Activated T-helper 2 cell treated with anti-CD3 and anti-CD28 coated beads, Interferon-gamma antibody, Interleukin-2, Interleukin-4, amounts not matched to agents 10 μg/mL and 5 μg/mL and 100 μg/mL, durations not matched to agents 14 hours and 24 hours and 36 hours (primary cell): Measurements from ENCODE around the gene RBM11. TPM values are rescaled to one million over a fixed set of nuclear protein-coding genes. Genes with fewer than 3 reads are reported as not detected.

Source experiments
- DNase-seq: peaks from one replicate; pipeline ENCODE4 v3.0.0; 2021; ENCODE audit warnings: low spot score
- H3K27ac Mint-ChIP-seq: one replicate; pipeline ENCODE4 v1.8.0; 2021; ENCODE audit warnings: mixed read lengths
- H3K27me3 Mint-ChIP-seq: one replicate; pipeline ENCODE4 v1.8.0; 2021; ENCODE audit warnings: low read depth, mixed read lengths
- H3K36me3 Mint-ChIP-seq: one replicate; pipeline ENCODE4 v1.8.0; 2021; ENCODE audit warnings: low read depth, mixed read lengths
- H3K4me1 Mint-ChIP-seq: one replicate; pipeline ENCODE4 v1.8.0; 2021; ENCODE audit warnings: low read depth, mixed read lengths
- H3K4me3 Mint-ChIP-seq: one replicate; pipeline ENCODE4 v1.8.0; 2021; ENCODE audit warnings: low read depth, mild to moderate bottlenecking, moderate library complexity, mixed read lengths
- H3K9me3 Mint-ChIP-seq: one replicate; pipeline ENCODE4 v1.8.0; 2021; ENCODE audit warnings: mixed read lengths
- intact Hi-C: fragments of 100-400 bp; cut with micrococcal nuclease; formaldehyde crosslinking; loops from one replicate; pipeline ENCODE4 v1.15.1; 2023
- total RNA-seq: library from RNA; stranded (reverse); gene quantifications from 2 replicates; pipeline ENCODE4 v1.2.3, GENCODE V29; 2022

RBM11 gene
- total RNA-seq, 1 donor from 2014 or later, result 0.50 TPM

DNA sequence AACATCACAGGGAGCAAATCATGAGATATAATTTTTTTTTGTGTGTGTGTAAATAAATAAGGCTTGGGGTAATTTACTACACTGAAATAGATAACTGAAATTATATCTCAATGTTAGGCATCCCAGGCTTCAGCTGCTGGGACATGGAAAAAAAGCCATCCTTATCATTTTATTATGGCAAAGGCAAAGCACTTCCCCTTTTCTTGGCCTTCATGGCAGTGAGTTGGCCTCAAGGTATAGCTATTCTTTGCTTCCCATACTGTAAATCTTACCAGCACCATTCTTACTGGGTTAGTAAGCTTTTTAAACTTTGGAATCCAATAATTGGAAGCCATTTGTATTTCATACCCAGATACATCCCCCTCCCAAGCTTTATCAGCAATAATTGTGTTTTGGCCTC, 29.0 kb downstream of the RBM11 start:
- H3K9me3 Mint-ChIP-seq, result no peaks in the 10 kb centered on the region
- DNase-seq, result no peak
- H3K27me3 Mint-ChIP-seq, result peaks cover 1% of the 10 kb centered on the region
- intact Hi-C loops, result no loop called here
- H3K36me3 Mint-ChIP-seq, result no peaks in the 10 kb centered on the region
- no peaks in the 10 kb centered on the region for H3K4me1 Mint-ChIP-seq
- H3K27ac Mint-ChIP-seq, result no peak overlapping the region
- H3K4me3 Mint-ChIP-seq, result no peak overlapping the region

DNA sequence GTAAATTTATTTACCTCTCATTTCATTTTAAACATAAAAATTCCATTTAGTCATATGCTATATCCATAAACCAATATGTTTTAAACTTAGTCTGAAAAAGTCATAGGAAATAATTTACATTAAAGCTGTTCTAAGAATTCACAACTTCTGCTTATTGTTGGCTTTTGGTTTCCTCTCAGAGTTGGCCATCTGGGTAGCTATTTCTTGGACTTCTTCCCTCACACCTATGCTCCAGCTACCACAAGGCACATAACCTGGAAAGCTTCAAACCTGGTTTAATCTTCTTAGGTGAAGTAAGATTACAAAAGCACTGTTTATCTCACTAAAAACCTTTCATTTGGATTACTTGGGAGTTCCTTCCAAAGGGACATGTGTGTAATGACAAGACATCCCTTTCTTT, 29.8 kb downstream of the RBM11 start:
- H3K4me3 Mint-ChIP-seq, result no peak overlapping the region
- H3K9me3 Mint-ChIP-seq, result no peaks in the 10 kb centered on the region
- intact Hi-C loops, result no loop called here
- H3K4me1 Mint-ChIP-seq, result no peaks in the 10 kb centered on the region
- DNase-seq, result no peak
- no peak overlapping the region for H3K27ac Mint-ChIP-seq
- peaks cover 1% of the 10 kb centered on the region for H3K27me3 Mint-ChIP-seq
- no peaks in the 10 kb centered on the region for H3K36me3 Mint-ChIP-seq

DNA sequence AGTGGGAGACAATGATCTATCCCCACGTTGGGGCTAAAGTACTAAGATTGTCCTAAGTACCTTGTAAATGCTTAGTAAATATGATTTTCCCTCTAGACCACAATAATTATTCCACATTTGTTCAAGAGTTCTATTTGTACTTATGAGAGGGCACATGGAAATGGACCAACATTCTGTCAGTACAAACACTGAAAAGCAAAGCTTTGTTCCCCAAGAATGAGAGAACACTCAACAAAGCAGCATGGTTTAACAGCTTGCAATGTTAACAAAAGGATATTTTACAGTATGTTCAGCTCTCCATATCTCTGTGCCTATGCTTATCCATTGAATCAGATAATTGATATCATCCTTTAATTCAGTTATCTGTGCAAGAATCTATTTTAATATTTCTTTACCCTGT, 35.4 kb downstream of the RBM11 start:
- Mint-ChIP-seq H3K27ac (no peak overlapping the region), H3K4me1 (peaks cover 2% of the 10 kb centered on the region), H3K36me3 (no peaks in the 10 kb centered on the region), H3K9me3 (no peaks in the 10 kb centered on the region), H3K4me3 (no peak overlapping the region), H3K27me3 (peaks cover 3% of the 10 kb centered on the region)
- DNase-seq, result no peak
- intact Hi-C loops, result no loop called here

DNA sequence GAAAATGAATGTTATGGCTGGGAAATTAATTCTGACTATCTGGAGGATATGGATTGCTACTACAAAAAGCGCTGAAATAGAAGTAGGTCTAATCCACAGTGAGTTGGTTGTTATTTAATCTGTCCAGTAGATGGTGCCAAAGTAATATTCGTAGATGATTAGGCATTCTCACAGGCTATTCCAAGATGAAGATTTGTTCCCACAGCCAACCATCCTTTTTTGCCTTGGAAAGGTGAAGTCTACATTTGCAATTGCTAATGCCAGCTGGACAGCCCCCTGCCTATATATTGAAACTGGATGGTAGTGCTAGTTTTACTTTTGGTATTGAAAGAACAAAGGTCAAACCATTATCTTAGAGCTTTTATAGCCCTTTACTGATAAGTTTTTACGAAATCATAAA, 43.8 kb downstream of the RBM11 start:
- Mint-ChIP-seq H3K27me3 (peaks cover 14% of the 10 kb centered on the region), H3K4me1 (peaks cover 2% of the 10 kb centered on the region)
- intact Hi-C loops, result loop anchor here (5.0 kb wide), 2 partner anchors 513 to 1333 kb away; no protein-coding TSS in a partner anchor

DNA sequence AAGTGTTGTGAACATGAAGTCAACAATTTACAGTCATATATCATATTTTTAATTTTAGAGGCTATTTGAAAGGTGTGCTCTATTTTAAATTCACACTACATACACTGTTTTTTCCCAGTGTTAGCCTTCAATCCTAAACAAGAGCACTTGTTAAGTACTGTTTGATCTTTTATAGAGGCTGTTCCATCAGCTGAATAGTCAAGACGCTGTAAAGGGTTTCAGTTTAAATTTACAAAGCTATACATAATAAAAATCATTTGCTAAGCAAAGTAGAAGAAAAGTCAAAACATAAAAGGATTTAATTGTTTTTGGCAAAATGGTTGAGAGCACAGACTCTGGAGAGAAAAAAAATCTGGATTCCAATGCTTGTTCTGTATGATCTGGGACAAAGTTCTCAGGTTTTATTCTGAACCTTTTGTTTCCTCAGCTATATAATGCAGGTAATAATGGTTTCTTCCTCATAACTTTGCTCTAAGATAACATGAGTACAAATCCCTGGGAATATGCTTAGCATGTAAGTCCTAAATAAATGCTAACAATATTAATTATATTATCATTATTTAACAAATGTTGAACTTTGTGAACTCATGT, 44.3 kb downstream of the RBM11 start:
- H3K27me3 Mint-ChIP-seq, result peaks cover 14% of the 10 kb centered on the region
- intact Hi-C loops, result no loop called here
- DNase-seq, result no peak
- H3K4me3 Mint-ChIP-seq, result no peak overlapping the region
- H3K9me3 Mint-ChIP-seq, result no peaks in the 10 kb centered on the region
- peaks cover 2% of the 10 kb centered on the region for H3K4me1 Mint-ChIP-seq
- H3K36me3 Mint-ChIP-seq, result no peaks in the 10 kb centered on the region
- H3K27ac Mint-ChIP-seq, result no peak overlapping the region

More for the DNA sequence above, 43.8 kb downstream of the RBM11 start:
- H3K4me3 Mint-ChIP-seq, result no peak overlapping the region
- DNase-seq, result no peak
- no peak overlapping the region for H3K27ac Mint-ChIP-seq
- H3K9me3 Mint-ChIP-seq, result no peaks in the 10 kb centered on the region
- H3K36me3 Mint-ChIP-seq, result no peaks in the 10 kb centered on the region

DNA sequence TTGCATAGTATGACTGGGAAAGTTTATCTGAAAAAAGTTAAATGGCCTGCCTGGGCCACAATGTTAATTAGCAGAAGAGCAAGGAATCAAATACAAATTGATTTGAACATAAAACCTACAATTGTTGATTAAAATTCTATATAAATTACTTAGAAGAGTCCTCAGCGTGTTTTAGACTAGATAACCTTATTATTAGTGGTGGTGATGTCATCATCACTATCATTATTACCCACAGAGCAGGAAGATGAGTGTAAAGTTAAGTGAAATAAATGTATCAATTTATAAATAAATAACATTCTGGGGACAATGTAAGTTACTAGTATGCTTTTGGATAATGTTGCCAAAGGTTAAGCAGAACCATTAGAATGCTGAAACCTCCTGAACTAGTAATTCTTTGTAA, 46.1 kb downstream of the RBM11 start:
- H3K9me3 Mint-ChIP-seq, result no peaks in the 10 kb centered on the region
- H3K27me3 Mint-ChIP-seq, result peaks cover 16% of the 10 kb centered on the region
- H3K4me1 Mint-ChIP-seq, result peaks cover 2% of the 10 kb centered on the region
- H3K4me3 Mint-ChIP-seq, result no peak overlapping the region
- no peak overlapping the region for H3K27ac Mint-ChIP-seq
- intact Hi-C loops, result no loop called here
- H3K36me3 Mint-ChIP-seq, result no peaks in the 10 kb centered on the region
- no peak for DNase-seq

DNA sequence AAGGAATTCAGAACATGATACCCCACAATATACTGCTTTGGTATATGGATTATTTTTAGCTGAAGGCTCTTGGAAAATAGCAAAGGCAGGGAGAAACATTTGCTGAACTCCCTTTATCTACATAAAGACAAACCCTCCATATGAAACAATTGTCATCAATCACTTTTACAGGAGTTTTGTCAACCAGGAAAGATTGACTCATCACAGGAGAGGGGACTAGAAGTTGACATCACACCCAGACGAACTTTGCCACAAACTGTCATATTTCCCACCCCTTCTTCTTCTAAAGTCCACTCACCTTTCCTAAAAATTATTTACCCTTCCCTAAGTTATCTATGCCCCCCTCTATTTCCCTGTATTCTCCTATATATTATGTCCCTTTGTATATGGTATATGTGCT, 47.9 kb downstream of the RBM11 start:
- H3K9me3 Mint-ChIP-seq, result no peaks in the 10 kb centered on the region
- no peaks in the 10 kb centered on the region for H3K36me3 Mint-ChIP-seq
- DNase-seq, result no peak
- peaks cover 15% of the 10 kb centered on the region for H3K27me3 Mint-ChIP-seq
- no peak overlapping the region for H3K4me3 Mint-ChIP-seq
- no peak overlapping the region for H3K27ac Mint-ChIP-seq
- intact Hi-C loops, result no loop called here
- peaks cover 2% of the 10 kb centered on the region for H3K4me1 Mint-ChIP-seq

DNA sequence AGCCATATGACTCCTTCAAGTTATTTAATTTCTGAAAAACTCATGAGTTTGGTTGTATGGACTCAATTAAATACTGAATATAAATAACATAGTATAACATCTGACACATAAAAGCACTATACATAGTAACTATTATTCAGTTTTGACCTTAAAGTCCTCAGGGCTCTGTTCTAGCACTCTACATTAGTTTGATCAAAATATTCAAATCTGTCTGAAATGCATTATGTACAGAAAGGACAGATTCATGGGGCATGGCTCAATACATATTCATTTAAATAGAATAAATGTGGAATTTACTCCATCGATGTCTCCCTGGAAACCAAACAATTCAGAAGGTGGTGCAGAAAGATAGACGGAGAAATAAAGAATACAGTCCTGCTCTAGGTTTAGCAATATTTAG, 49.1 kb downstream of the RBM11 start:
- no peak for DNase-seq
- Mint-ChIP-seq H3K27ac (no peak overlapping the region), H3K4me3 (no peak overlapping the region), H3K9me3 (no peaks in the 10 kb centered on the region), H3K36me3 (no peaks in the 10 kb centered on the region), H3K27me3 (peaks cover 12% of the 10 kb centered on the region), H3K4me1 (peaks cover 2% of the 10 kb centered on the region)
- intact Hi-C loops, result no loop called here

DNA sequence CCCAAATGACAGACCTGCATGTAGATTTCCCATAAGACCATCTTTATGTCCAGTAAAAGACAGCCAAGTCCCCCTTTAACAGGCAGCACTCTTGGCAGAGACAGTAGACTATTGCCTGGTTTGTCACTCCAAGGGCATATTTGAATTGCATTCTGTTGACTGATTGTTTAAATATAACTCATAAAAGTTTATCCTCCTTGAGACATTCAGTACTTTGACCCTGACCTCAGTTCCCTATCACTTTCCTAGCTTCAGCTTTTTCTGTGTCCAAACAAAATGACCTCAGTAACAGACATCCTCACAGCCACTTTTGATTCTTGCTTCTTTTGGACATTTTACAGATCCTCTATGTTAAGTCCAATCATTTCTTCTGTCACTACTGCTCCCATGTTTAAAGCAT, 51.1 kb downstream of the RBM11 start:
- peaks cover 2% of the 10 kb centered on the region for H3K4me1 Mint-ChIP-seq
- intact Hi-C loops, result no loop called here
- no peaks in the 10 kb centered on the region for H3K36me3 Mint-ChIP-seq
- no peaks in the 10 kb centered on the region for H3K9me3 Mint-ChIP-seq
- peaks cover 16% of the 10 kb centered on the region for H3K27me3 Mint-ChIP-seq
- H3K27ac Mint-ChIP-seq, result no peak overlapping the region
- H3K4me3 Mint-ChIP-seq, result no peak overlapping the region
- DNase-seq, result no peak

DNA sequence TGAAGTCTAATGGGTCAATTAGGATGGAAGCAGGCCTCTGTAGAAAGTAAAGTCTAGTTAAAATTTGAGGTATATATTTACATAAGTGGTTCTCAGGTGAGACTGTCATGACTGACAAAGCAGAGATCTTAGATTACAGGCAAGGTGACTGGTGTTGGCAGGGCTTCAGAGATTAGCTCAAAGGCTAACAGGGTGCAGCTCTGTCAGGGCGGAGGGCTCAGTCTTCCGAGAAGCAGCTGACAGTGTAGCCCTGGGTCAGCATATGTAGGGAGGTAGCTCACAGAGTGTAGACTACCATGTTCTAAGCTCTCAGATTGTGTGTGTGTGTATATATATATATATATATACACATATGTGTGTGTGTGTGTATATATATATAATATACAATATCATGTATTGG, 54.7 kb downstream of the RBM11 start:
- intact Hi-C loops, result no loop called here

DNA sequence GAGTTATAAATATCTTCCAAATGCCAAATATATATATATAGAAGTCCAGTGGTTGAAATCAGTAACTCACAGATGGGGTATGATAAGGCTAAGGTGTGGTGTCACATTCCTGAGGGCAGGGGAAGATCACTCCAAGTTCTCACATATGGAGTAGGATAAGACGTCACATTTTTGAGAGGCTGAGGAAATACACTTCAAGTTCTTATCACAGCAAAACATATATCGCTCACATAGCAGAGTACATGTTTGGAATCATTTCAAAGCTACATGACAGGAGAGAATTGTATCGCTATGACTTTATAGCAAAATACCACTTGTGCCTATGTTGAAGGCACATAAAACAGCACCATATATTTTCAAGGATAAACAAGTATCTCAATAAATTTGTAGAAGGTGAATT, 55.1 kb downstream of the RBM11 start:
- Mint-ChIP-seq H3K4me3 (no peak overlapping the region), H3K9me3 (no peaks in the 10 kb centered on the region), H3K27ac (no peak overlapping the region), H3K27me3 (peaks cover 36% of the 10 kb centered on the region), H3K36me3 (no peaks in the 10 kb centered on the region), H3K4me1 (no peaks in the 10 kb centered on the region)
- intact Hi-C loops, result no loop called here
- no peak for DNase-seq

More for the DNA sequence above, 54.7 kb downstream of the RBM11 start:
- Mint-ChIP-seq H3K4me1 (no peaks in the 10 kb centered on the region), H3K4me3 (no peak overlapping the region), H3K27ac (no peak overlapping the region), H3K27me3 (peaks cover 32% of the 10 kb centered on the region), H3K9me3 (no peaks in the 10 kb centered on the region), H3K36me3 (no peaks in the 10 kb centered on the region)
- DNase-seq, result no peak

DNA sequence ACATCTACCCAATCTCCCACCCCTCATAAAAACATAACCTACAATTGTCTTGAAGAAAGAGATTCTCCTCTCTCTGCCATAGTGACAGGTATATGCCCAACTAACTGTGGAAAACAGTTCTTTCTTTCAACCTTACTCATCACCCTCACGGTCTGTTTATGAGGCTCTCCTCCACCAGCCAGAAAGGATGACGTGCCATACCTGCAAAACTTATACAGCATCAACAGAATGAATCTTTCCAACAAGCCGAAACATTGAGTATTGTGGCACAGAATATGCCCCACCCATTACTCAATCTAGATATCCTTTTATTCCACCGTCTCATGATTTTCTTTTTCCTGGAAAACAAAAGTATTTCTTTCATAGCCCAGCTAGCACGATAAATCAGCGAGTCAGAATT, 55.7 kb downstream of the RBM11 start:
- Mint-ChIP-seq H3K4me3 (no peak overlapping the region), H3K27ac (no peak overlapping the region), H3K36me3 (no peaks in the 10 kb centered on the region), H3K9me3 (no peaks in the 10 kb centered on the region), H3K27me3 (peaks cover 33% of the 10 kb centered on the region), H3K4me1 (no peaks in the 10 kb centered on the region)
- no peak for DNase-seq
- intact Hi-C loops, result no loop called here

DNA sequence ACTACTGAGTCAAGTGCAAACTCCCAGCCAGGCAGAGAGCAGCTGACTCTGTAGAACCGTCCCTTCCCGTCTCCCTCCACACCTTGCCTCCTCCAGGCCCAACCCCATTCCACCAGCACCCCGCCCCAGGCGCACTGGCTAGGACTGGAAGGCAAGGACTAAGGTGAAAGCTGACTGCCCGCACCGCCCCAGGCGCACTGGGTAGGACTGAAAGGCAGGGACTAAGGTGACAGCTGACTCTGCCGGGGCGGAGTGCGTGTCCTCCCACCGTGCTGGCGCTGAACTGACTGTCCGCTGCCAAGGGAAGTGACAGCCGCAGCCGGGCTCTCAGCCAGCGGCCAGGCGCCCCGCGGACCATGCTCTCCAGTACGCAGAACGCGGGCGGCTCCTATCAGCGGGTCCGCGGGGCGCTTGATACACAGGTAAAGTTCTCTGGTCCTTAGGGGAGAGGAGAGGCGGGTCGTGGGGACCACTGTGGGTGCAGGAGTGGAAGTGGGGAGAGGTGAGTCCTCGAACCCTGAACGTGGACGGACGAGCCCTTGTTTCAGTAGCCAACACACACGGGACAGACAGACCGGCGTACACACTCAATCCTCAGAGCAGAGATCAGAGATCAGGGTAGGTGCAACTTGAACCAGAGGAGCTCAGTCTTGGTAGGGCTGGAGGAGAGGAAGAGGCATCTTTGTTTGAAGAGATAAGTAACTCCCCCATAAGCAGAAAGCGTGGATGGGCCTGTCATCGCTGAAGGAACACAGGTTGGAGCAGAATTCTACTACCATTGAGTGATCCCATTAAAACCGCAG, 58.0 kb downstream of the RBM11 start:
- no peaks in the 10 kb centered on the region for H3K36me3 Mint-ChIP-seq
- H3K27ac Mint-ChIP-seq, result no peak overlapping the region
- no peaks in the 10 kb centered on the region for H3K9me3 Mint-ChIP-seq
- intact Hi-C loops, result no loop called here
- peaks cover 33% of the 10 kb centered on the region for H3K27me3 Mint-ChIP-seq
- DNase-seq, result no peak
- no peaks in the 10 kb centered on the region for H3K4me1 Mint-ChIP-seq
- no peak overlapping the region for H3K4me3 Mint-ChIP-seq
